ENCODE results near the gene ACOXL.

DNA sequence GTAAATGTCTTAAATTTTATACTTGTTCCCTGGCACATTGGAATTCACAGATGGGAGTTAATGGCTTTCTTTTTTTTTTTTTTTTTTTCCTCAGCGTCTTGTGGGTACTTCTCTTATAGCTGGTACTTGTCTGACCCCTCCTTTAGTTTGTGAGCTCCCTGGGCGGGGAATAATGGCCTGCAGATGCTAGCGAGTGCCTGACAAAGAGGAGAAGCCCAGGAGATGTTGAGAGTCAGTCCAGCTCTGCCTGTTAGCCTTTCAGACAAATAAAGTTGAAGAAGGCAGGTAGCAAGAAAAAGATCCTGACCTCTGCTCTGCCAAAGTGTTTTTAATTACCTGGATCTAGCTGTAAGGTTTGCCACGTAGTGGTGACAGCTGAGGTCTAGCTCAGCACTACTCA lies 395.0 kb downstream of the ACOXL start:
- TF ChIP-seq ZNF549 (tag by site-specific recombination; IDR thresholded peaks at IDR 0.05): no peak
- TF ChIP-seq, protein P1, sequence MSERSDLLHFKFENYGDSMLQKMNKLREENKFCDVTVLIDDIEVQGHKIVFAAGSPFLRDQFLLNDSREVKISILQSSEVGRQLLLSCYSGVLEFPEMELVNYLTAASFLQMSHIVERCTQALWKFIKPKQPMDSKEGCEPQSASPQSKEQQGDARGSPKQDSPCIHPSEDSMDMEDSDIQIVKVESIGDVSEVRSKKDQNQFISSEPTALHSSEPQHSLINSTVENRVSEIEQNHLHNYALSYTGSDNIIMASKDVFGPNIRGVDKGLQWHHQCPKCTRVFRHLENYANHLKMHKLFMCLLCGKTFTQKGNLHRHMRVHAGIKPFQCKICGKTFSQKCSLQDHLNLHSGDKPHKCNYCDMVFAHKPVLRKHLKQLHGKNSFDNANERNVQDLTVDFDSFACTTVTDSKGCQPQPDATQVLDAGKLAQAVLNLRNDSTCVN (tag by site-specific recombination; optimal IDR thresholded peaks at IDR 0.05): no peak
- no peak for TF ChIP-seq ZFHX2 (tag by site-specific recombination; conservative IDR thresholded peaks at IDR 0.05)
- no peak for TF ChIP-seq CTCF (tag by site-specific recombination; IDR thresholded peaks at IDR 0.05)
- TF ChIP-seq, protein P2, sequence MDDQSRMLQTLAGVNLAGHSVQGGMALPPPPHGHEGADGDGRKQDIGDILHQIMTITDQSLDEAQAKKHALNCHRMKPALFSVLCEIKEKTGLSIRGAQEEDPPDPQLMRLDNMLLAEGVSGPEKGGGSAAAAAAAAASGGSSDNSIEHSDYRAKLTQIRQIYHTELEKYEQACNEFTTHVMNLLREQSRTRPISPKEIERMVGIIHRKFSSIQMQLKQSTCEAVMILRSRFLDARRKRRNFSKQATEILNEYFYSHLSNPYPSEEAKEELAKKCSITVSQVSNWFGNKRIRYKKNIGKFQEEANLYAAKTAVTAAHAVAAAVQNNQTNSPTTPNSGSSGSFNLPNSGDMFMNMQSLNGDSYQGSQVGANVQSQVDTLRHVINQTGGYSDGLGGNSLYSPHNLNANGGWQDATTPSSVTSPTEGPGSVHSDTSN (CRISPR knock-in tag; IDR thresholded peaks at IDR 0.05): no peak

Data from HEK293 (cell line).